Stimulated activated CD8-positive, alpha-beta memory T cell treated with anti-CD3 and anti-CD28 coated beads, Interleukin-15, amount 100 ng/mL, for 1 hour (primary cell): ENCODE data around the gene TNS1.
"Not testable (repeated sequence)": the region's sequence is repeated elsewhere in the genome, so short reads cannot be mapped to it uniquely, and the experiment has no call there.

Source experiments
- DNase-seq: peaks from one replicate; pipeline ENCODE4 v3.0.0-alpha.2; 2020; ENCODE audit warnings: low read depth

Gene TNS1

DNA sequence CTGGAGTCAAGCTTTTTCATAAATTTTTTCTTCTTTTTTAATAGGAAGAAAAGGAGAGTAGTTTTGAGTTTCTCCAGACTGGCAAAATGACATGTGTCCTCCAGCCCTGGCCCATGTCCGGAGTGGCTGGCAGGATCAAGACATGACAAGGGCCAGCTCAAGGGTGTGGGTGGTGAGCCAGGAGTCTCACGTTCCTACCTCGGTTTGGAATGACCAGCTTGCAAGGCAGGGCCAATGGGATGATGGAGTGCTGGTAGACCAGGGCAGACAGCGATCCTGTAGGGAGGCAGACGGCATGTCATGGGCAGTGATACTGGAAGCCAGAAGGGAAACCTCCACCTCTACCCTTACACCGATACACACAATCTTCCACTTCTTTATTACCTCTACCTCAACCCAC is 190.6 kb downstream of the TNS1 start:
- DNase-seq = no peak

GRCh38 chr2:217810260-217810659 is 192.5 kb downstream of the TNS1 start:
- no peak for DNase-seq

DNA sequence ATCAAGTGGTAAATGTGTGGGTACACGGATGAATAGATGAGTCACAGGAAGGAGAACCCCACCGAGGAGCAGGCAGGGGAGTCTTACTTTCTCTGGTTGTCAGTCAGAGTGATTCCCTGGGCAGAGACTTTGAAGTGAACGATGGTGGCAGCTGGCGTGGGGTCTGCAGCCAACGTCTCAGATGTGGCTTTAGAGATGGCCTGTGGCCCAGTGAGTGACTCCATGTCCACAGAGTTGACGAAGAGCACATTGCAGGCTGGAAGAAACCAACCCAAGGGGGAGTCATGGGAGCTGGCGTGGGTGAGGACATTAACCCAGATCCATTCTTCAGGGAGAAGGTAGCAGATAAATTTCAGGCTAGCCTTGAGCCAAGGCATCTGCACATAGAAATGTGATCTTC is 193.1 kb downstream of the TNS1 start:
- no peak for DNase-seq

DNA sequence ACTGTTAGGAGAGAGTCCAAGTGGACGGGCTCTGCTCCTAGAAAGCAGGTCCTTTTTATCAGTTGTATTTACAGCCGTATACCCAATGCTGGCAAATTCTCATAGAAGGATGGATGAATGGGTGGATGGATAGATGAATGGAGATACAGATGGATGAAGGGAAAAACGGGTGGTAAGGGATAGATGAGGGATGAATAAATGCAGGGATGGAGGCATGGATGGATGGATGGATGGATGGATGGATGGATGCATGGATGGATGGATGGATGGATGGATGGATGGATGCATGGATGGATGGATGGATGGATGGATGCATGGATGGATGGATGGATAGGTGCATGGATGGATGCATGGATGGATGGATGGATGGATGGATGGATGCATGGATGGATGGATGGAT is 193.8 kb downstream of the TNS1 start:
- not testable (repeated sequence) for DNase-seq

DNA sequence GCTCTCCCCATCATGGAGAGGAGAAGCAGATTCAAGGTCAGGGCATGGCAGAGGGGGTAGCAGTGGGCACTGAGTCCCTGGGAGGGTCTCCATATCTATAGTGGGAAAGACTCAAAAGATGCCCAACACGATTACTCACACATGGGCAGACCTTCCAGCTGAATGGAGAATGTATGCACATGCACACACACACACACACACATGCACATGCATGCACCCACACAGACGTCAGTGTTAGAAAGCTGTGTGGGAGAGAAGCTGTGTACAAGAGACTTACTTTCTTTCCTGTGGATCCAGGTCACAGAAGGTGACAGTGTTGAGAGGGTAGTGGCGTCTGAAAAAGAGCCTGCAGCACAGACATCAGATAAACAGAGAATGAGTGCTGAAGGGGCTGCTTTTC is 194.5 kb downstream of the TNS1 start:
- DNase-seq = no peak

- DNase-seq = no peak
Measured at GRCh38 chr2:217807753-217808152, 195.0 kb downstream of the TNS1 start.

- no peak for DNase-seq
Measured at GRCh38 chr2:217807025-217807424, 195.8 kb downstream of the TNS1 start.

GRCh38 chr2:217806482-217806765 is 196.4 kb downstream of the TNS1 start:
- DNase-seq = no peak

DNA sequence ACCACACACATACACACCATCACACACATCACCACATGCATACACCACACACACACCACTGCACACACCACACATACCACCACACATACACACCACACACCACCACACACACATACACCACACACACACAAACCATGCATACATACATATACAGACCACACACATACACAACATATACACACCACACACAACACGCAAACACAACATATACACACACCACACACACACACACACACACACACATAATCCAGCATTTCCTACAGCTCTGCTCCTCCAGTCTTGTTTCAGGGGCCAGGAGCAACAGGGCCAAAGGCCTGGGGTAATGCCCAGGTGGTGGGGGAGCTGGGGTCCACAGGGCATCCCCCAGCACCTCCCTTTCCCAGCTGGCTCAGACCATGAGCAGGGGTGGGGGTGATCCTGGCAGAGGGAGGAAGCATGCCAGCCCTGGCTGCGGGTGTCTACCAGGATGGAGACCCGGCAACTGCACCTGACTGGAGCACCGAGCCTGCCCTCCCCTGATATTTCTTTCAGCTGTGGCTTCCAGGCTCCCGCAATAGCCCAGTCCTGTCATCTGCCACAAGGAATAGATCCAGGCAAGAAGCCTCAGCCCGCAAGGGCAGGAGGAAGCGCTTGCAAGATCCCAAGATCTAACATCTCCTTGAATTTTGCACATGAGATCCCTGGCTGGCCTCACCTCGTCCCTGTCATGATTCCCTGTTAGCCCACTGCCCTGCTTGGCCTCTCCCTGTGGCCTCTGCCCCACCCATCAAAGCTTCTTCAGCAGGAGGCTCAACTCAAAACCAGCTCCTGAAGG is 196.9 kb downstream of the TNS1 start:
- DNase-seq = no peak

GRCh38 chr2:217804791-217805667 is 197.8 kb downstream of the TNS1 start:
- DNase-seq = no peak

GRCh38 chr2:217804338-217804737 is 198.5 kb downstream of the TNS1 start:
- DNase-seq = no peak

GRCh38 chr2:217803653-217803960 is 199.2 kb downstream of the TNS1 start:
- no peak for DNase-seq

DNA sequence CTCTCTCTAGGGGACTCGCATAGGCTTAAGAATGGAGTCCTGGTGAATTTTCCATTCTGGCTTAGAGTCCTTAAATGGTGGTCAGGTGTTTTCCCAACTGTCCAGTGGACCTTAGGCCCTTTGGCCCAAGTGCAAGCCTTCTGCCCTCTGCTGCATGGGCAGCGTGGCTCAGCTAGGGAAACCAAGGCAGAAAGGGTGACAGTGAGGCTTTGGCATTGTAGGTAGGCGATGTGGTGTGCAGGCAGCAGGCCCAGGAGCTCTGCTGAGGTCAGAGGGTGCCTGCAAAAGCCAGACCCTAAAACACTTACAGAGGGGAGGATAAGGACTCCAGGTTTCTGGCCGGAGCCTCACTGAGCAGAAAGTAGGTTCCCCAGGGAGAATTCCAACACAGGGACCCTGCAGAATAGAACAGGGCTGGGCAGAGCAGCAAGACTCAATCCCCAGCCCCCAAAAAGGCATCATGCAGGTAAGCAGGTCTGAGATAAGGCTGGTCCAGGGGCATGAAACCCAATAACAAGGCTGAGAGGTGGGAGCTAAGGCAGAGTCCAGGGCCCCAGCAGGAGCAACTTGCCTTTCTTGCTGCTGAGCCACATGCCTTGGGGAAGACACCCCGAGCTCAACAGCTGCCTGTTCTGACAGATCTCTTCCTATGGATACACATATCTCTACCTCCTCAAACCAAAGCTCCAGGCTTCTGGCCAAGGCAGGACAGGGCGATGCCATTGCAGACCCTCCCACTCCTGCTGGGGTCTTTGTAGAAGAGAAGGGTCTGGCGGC is 199.7 kb downstream of the TNS1 start:
- DNase-seq = no peak

GRCh38 chr2:217802266-217802665 is 200.5 kb downstream of the TNS1 start:
- DNase-seq = no peak

DNA sequence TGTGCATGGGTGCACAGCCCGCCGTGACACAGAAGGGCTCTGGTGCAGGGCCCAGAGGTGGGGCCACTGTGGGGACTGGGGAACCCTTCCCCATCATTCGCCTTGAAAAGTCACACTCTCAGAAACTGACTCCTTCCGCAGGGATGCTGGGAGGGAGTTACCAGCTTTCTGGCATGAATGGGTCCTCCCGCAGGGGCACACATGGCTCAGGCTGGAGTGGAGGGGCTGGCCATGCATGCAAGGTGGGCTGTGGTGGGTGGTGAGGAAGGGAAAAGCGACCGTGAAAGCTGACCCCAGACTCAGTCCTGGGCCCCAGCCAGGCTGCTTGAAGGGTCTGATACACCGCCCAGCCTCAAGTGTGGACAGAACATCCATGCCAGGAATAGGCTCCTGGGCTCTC is 201.1 kb downstream of the TNS1 start:
- no peak for DNase-seq

DNA sequence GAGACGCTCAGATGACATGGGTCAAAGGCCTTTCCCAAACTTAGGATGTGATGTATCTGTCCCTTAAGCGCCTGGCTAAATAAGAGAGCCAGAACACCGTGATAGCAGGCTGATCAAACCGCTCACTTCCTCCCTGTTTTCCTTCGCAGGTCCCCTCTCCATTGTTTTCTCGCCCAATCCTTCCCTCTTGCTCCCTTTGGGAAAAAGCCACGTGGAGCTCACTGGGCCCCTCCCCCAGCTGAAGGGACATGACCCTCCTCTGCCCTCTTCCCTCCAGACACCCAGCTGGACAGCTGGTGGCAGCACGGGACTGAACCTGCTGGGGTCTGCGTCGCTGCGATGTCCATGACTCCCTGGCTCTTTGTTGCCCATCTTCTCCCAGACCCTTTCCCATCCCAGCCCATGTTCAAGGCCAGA is 201.7 kb downstream of the TNS1 start:
- DNase-seq = no peak

- DNase-seq = no peak
Measured at GRCh38 chr2:217800433-217801114, 202.2 kb downstream of the TNS1 start.

GRCh38 chr2:217799563-217800432 is 203.0 kb downstream of the TNS1 start:
- DNase-seq = no peak

- no peak for DNase-seq
Measured at GRCh38 chr2:217798743-217799562, 203.8 kb downstream of the TNS1 start.

GRCh38 chr2:217798191-217798590 is 204.6 kb downstream of the TNS1 start:
- DNase-seq = no peak
